Panc1 (cell line): ENCODE data around the gene STXBP5L.

Experiments used
- POLR2AphosphoS5 ChIP-seq: IDR thresholded peaks from 2 replicates; pipeline ENCODE4 v1.6.1; 2012; ENCODE audit warnings: mild to moderate bottlenecking, low read depth, low read length, moderate library complexity
- REST ChIP-seq, 2 experiments: IDR thresholded peaks; 2 replicates each; pipeline ENCODE4 v1.6.1; 2011 to 2012; ENCODE audit warnings: low read depth in 2 of 2, control low read depth in 1 of 2, low read length in 1 of 2, mild to moderate bottlenecking in 1 of 2, moderate library complexity in 1 of 2; ENCODE audit not compliant: insufficient read depth in 1 of 2

GRCh38 chr3:120908030-120908794, at the start of gene STXBP5L:
- TF ChIP-seq REST (IDR thresholded peaks at IDR 0.05; ENCODE audit: insufficient read depth in 1 of 2, low read depth in 2 of 2, low read length in 1 of 2) (peak; percentile 91 to 92), POLR2AphosphoS5 (no peak)
